ENCODE measurements around the gene KCNAB1.

DNA sequence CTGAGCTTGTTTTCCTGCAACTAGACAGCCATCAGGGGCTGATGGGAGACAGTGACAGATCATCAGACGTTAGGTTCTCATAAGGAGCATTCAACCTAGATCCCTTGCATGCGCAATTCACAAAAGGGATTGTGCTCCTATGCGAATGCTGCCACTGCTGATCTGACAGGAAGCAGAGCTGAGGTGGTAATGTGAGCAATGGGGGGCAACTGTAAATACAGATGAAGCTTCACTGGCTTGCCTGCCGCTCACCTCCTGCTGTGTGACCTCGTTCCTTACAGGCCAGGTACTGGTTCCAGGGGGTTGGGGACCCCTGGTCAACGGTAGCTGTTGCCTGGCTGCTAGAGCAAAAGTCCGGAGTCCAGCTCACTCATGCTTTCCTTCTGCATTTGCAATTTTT, 26.4 kb upstream of the KCNAB1 start:
- no peak for TF ChIP-seq EZH2 (IDR thresholded peaks at IDR 0.05; ENCODE audit: low read depth)
- TF ChIP-seq, protein P1, sequence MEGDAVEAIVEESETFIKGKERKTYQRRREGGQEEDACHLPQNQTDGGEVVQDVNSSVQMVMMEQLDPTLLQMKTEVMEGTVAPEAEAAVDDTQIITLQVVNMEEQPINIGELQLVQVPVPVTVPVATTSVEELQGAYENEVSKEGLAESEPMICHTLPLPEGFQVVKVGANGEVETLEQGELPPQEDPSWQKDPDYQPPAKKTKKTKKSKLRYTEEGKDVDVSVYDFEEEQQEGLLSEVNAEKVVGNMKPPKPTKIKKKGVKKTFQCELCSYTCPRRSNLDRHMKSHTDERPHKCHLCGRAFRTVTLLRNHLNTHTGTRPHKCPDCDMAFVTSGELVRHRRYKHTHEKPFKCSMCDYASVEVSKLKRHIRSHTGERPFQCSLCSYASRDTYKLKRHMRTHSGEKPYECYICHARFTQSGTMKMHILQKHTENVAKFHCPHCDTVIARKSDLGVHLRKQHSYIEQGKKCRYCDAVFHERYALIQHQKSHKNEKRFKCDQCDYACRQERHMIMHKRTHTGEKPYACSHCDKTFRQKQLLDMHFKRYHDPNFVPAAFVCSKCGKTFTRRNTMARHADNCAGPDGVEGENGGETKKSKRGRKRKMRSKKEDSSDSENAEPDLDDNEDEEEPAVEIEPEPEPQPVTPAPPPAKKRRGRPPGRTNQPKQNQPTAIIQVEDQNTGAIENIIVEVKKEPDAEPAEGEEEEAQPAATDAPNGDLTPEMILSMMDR (conservative IDR thresholded peaks at IDR 0.05): no peak

Measured in PC-9 (cell line).